GM19452 (cell line): ENCODE data around the gene CYFIP1.

Experiments used
- ATAC-seq: cut with Tn5 transposase; IDR thresholded peaks from one replicate; pipeline ENCODE4 v1.9.1; 2021; ENCODE audit not compliant: unreplicated experiment

Gene CYFIP1

GRCh38 chr15:22918596-22919140 is 61.5 kb downstream of the CYFIP1 start:
- no peak for ATAC-seq

GRCh38 chr15:22918056-22918455 is 62.1 kb downstream of the CYFIP1 start:
- ATAC-seq = no peak

GRCh38 chr15:22917556-22917955 is 62.6 kb downstream of the CYFIP1 start:
- ATAC-seq = no peak

GRCh38 chr15:22916606-22917350 is 63.4 kb downstream of the CYFIP1 start:
- ATAC-seq = no peak

- ATAC-seq = no peak
These were observed 64.2 kb downstream of the CYFIP1 start for GRCh38 chr15:22915866-22916515.

- ATAC-seq = no peak
These were observed 66.4 kb downstream of the CYFIP1 start for GRCh38 chr15:22913646-22914380.

- no peak for ATAC-seq
These were observed 67.9 kb downstream of the CYFIP1 start for GRCh38 chr15:22912256-22912655.

- ATAC-seq = no peak
These were observed 68.9 kb downstream of the CYFIP1 start for GRCh38 chr15:22911306-22911705.

- ATAC-seq = no peak
These were observed 71.3 kb downstream of the CYFIP1 start for GRCh38 chr15:22908830-22909229.

- no peak for ATAC-seq
These were observed 72.8 kb downstream of the CYFIP1 start for GRCh38 chr15:22907161-22907950.

GRCh38 chr15:22904736-22905135 is 75.4 kb downstream of the CYFIP1 start:
- no peak for ATAC-seq

GRCh38 chr15:22903961-22904534 is 76.1 kb downstream of the CYFIP1 start:
- no peak for ATAC-seq

GRCh38 chr15:22903427-22903826 is 76.7 kb downstream of the CYFIP1 start:
- no peak for ATAC-seq

- ATAC-seq = no peak
These were observed 77.2 kb downstream of the CYFIP1 start for GRCh38 chr15:22902981-22903380.

- no peak for ATAC-seq
These were observed 77.6 kb downstream of the CYFIP1 start for GRCh38 chr15:22902578-22902977.

- ATAC-seq = no peak
These were observed 78.1 kb downstream of the CYFIP1 start for GRCh38 chr15:22902046-22902445.

- no peak for ATAC-seq
These were observed 84.5 kb downstream of the CYFIP1 start for GRCh38 chr15:22895465-22896190.

- no peak for ATAC-seq
These were observed 86.3 kb downstream of the CYFIP1 start for GRCh38 chr15:22893881-22894280.

- no peak for ATAC-seq
These were observed 87.1 kb downstream of the CYFIP1 start for GRCh38 chr15:22893081-22893480.

GRCh38 chr15:22892333-22892732 is 87.8 kb downstream of the CYFIP1 start:
- ATAC-seq = no peak
